ENCODE data around the gene LRRC4B. TPM values are rescaled to one million over a fixed set of nuclear protein-coding genes. Genes with fewer than 3 reads are reported as not detected.

The LRRC4B gene
- polyA plus RNA-seq, 4 donors: 18.1 to 29.8 (median 19.8) TPM

- no peak for DNase-seq (ENCODE audit: low read depth in 4 of 4, low spot score in 3 of 4)
Measured at GRCh38 chr19:50555033-50555432, 13.2 kb downstream of the LRRC4B start.

GRCh38 chr19:50554212-50554611, 14.0 kb downstream of the LRRC4B start:
- no peak for DNase-seq (ENCODE audit: low read depth in 4 of 4, low spot score in 3 of 4)

GRCh38 chr19:50553134-50553703, 15.0 kb downstream of the LRRC4B start:
- no peak for DNase-seq (ENCODE audit: low read depth in 4 of 4, low spot score in 3 of 4)

- DNase-seq (ENCODE audit: low read depth in 4 of 4, low spot score in 3 of 4): no peak
Measured at GRCh38 chr19:50552540-50552939, 15.7 kb downstream of the LRRC4B start.

- peak in 1 of 4 donors; percentile 38 for DNase-seq (ENCODE audit: low read depth in 4 of 4, low spot score in 3 of 4)
Measured at GRCh38 chr19:50551715-50552187, 16.5 kb downstream of the LRRC4B start.

- DNase-seq (ENCODE audit: low read depth in 4 of 4, low spot score in 3 of 4): no peak
Measured at GRCh38 chr19:50551034-50551714, 17.1 kb downstream of the LRRC4B start.

- DNase-seq (ENCODE audit: low read depth in 4 of 4, low spot score in 3 of 4): no peak
Measured at GRCh38 chr19:50550594-50550966, 17.7 kb downstream of the LRRC4B start.

GRCh38 chr19:50549927-50550593, 18.2 kb downstream of the LRRC4B start:
- no peak for DNase-seq (ENCODE audit: low read depth in 4 of 4, low spot score in 3 of 4)

- DNase-seq (ENCODE audit: low read depth in 4 of 4, low spot score in 3 of 4): no peak
Measured at GRCh38 chr19:50549059-50549926, 18.9 kb downstream of the LRRC4B start.

- DNase-seq (ENCODE audit: low read depth in 4 of 4, low spot score in 3 of 4): no peak
Measured at GRCh38 chr19:50548191-50549058, 19.8 kb downstream of the LRRC4B start.

- DNase-seq (ENCODE audit: low read depth in 4 of 4, low spot score in 3 of 4): no peak
Measured at GRCh38 chr19:50547385-50548190, 20.6 kb downstream of the LRRC4B start.

GRCh38 chr19:50546527-50547221, 21.6 kb downstream of the LRRC4B start:
- no peak for DNase-seq (ENCODE audit: low read depth in 4 of 4, low spot score in 3 of 4)

- no peak for DNase-seq (ENCODE audit: low read depth in 4 of 4, low spot score in 3 of 4)
Measured at GRCh38 chr19:50542943-50543342, 25.3 kb downstream of the LRRC4B start.

- peak in 2 of 4 donors; percentile 47 to 59 for DNase-seq (ENCODE audit: low read depth in 4 of 4, low spot score in 3 of 4)
Measured at GRCh38 chr19:50537769-50538230, 30.4 kb downstream of the LRRC4B start.

GRCh38 chr19:50537306-50537685, 30.9 kb downstream of the LRRC4B start:
- DNase-seq (ENCODE audit: low read depth in 4 of 4, low spot score in 3 of 4): no peak

- DNase-seq (ENCODE audit: low read depth in 4 of 4, low spot score in 3 of 4): no peak
Measured at GRCh38 chr19:50536662-50537305, 31.5 kb downstream of the LRRC4B start.

GRCh38 chr19:50535672-50536187, 32.5 kb downstream of the LRRC4B start:
- no peak for DNase-seq (ENCODE audit: low read depth in 4 of 4, low spot score in 3 of 4)

- no peak for DNase-seq (ENCODE audit: low read depth in 4 of 4, low spot score in 3 of 4)
Measured at GRCh38 chr19:50534478-50534877, 33.8 kb downstream of the LRRC4B start.

Data from right renal pelvis (tissue), 4 donors.